GM19035 (cell line): ENCODE measurements around the gene RGS19.

ENCODE experiments used
- ATAC-seq: cut with Tn5 transposase; IDR thresholded peaks from one replicate; pipeline ENCODE4 v1.9.1; 2021; ENCODE audit not compliant: unreplicated experiment

Gene RGS19

GRCh38 chr20:64036346-64037198 lies 42.7 kb downstream of the RGS19 start:
- no peak for ATAC-seq

GRCh38 chr20:64035933-64036345 lies 43.4 kb downstream of the RGS19 start, which contains the start of gene C20orf204:
Gene C20orf204 (plus strand): TSS chr20:64036182. CDS start chr20:64036324, 142 bp downstream.
- ATAC-seq: no peak

DNA sequence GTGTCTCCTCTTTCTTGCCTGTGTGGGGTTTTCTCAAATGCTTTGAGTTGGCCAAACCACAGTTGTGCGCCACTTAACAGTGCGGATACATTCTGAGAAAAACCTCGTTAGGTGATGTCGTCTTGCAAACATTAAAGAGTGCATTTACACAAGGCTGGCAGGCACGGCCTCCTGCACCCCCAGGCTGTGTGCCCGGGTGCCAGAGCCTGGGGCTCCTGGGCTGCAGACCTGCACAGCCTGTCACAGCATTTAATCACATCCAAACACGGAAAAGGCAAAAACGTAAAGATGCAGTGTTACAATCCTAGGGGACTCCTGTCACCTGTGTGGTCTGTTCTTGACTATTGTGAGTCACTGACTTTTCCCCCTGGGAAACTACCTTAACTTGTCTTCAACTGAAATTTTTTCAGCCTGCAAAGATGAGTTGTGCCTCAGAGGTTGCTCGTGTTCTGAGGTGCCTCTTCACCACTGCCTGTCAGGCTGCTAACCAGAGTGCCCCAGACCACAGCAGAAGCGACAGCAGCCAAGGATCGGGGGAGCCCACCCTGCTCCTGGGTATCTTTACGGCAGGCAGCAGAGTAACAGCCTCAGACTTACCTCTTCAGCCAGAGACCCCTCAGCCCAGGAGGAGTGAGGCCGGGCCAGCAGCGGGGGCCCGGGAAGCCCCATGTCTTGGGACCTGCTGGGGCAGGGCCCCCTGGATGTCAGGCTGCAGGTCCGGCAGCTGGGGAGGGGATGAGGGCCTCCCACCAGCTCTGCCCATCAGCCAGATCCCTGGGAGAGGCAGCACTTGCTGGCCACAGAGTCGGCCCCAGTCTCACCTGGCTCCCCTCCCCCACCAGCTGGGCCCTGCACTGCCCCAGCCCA lies 44.0 kb downstream of the RGS19 start:
- no peak for ATAC-seq

GRCh38 chr20:64033981-64034493 lies 45.3 kb downstream of the RGS19 start:
- no peak for ATAC-seq

GRCh38 chr20:64032706-64033624 lies 46.4 kb downstream of the RGS19 start:
- ATAC-seq: no peak

GRCh38 chr20:64031822-64032314 lies 47.5 kb downstream of the RGS19 start:
- no peak for ATAC-seq

DNA sequence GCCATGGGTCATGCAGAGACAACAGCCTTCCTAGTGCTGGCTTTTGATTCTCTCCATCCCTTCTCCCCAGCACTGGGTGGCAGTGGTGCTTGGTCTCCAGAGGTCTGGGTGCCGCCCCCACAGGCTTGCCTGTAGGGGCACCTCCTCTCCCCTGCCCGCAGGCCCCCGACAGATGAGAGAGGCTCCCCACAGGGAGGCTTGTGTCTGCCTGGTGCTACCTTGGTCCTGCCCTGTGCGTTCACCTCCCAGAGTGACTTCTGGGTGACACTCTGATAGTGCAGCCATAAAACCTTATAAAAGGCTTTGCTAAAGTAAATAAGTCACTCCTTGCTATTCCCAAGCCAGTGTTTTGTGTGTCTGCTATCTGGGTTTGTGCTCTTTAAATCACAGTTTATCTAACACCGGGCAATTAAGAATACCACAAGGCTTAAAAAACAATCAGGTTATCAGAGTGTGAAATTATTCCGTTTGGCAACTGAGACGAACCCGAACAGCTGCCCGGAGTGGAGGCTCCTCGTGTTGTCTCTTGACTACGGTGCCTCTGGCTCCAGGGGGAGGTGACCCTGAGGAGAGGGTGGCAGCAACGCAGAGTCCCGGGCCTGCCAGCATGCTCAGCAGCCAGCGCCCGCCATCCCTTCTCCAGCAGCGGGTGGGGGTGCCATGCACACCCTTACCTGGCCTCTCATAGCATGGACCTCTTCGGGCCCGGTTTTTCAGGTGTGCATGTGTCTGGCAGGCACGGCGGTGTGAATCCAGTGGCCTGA lies 48.8 kb downstream of the RGS19 start:
- no peak for ATAC-seq

- ATAC-seq: no peak
These were observed 49.8 kb downstream of the RGS19 start for GRCh38 chr20:64029293-64030117.

- no peak for ATAC-seq
These were observed 51.2 kb downstream of the RGS19 start for GRCh38 chr20:64027981-64028685.

DNA sequence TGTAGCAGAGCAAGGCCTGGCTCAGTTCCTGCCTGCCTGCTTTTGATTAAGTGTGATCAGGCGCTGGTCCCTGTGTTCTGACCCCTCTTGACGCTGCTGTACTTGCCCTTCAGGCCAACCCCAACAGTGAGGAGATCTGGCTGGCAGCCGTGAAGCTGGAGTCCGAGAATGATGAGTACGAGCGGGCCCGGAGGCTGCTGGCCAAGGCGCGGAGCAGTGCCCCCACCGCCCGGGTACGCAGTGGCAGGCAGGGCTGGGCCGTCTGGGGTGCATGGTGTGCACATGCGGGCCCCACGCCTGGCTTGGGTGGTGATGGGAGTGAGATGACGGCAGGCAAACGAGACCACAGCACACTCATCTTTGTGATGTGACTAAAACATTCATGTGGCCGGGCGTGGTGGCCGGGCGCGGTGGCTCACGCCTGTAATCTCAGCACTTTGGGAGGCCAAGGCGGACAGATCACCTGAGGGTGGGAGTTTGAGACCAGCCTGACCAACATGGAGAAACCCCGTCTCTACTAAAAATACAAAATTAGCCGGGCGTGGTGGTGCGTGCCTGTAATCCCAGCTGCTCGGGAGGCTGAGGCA lies 53.4 kb downstream of the RGS19 start:
- ATAC-seq: no peak

DNA sequence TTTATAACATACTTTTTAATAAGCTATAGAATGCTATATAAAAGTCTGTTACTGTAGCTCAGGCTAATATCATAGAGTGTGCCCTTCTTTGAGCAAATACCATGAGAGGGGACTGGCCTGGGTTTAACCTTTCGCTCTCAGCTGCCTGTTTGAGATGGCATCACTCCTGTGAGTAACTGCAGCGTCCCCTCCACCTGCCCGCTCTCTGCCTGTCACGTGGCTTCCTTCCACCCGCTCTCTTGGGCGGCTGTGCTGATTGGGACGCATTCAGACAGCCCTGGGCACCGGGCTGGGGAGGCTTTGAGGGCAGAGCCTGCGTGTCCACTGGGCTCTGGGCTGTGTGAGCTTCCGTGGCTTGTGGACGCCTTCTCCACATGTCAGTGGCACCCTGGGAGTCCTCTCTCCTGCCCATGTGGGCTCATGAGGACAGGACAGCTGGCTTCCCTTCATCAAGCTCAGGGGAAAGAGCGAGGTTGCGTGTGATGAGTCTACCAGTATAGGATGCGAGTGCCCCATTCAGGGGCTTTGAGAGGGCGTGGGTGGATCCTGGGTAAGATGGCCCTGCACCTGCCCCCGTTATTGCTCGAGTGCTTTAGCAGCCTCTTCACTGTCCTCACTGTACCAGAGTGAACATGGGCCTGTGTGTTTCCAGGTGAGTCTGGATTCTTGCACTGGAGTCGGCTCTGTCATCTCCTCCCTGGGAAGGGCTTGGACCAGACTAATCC lies 54.1 kb downstream of the RGS19 start:
- no peak for ATAC-seq

DNA sequence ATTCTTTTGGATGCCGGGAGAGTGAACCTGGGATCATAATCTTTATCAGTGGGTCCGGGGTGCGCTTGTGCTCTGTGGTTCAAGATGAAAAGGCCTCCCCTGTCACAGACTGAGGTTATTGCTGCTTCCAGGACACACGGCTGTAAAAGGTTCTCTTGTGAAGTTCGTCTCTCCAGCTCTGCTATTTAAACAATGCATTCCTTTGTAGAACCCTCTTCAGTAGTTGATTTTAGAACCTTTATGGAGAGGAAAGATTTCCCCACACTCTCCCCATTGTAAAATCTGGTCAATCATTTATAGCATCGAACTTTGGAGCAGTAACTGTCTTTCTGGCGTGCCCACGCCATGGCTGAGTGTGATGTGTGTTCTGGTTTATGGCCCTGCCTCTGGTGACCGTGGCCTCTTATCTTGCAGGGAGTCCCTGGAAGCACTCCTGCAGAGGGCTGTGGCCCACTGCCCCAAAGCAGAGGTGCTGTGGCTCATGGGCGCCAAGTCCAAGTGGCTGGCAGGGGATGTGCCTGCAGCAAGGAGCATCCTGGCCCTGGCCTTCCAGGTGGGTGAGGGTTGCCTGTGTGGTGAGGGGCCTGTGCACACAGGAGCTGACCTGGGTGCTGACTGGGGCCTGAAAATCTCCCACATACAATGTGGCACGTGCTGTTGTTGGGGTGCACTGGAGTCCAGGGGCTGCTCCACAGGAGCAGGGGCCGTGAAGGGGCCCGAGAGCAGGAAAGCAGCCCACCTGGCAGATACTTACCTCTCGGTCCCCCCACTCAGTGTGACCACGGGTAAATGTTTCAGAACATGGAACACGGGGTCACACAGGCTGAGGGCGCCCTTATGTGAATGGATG lies 55.0 kb downstream of the RGS19 start:
- no peak for ATAC-seq

GRCh38 chr20:64023361-64024140 lies 55.8 kb downstream of the RGS19 start:
- no peak for ATAC-seq
